Activated CD4-positive, alpha-beta T cell treated with anti-CD3 and anti-CD28 coated beads, Interleukin-2, amount 50 U/mL, for 4 hours (primary cell): ENCODE data around the gene MYEF2.

Experiments used
- DNase-seq, 2 experiments: peaks; one replicate each; pipeline ENCODE4 v3.0.0-alpha.2; 2020

Gene MYEF2

GRCh38 chr15:48143856-48144255 is 34.2 kb downstream of the MYEF2 start:
- no peak for DNase-seq

- DNase-seq: no peak
Measured at GRCh38 chr15:48132874-48133273, 45.2 kb downstream of the MYEF2 start.

- DNase-seq: no peak
Measured at GRCh38 chr15:48131324-48131723, 46.8 kb downstream of the MYEF2 start.

GRCh38 chr15:48126667-48127355 is 51.3 kb downstream of the MYEF2 start:
- no peak for DNase-seq

GRCh38 chr15:48121849-48122248 is 56.2 kb downstream of the MYEF2 start:
- DNase-seq: no peak

- DNase-seq: no peak
Measured at GRCh38 chr15:48120745-48121144, 57.4 kb downstream of the MYEF2 start, which contains the start of gene SLC24A5. Gene SLC24A5 (plus strand): TSS chr15:48120990. CDS start chr15:48121045, 55 bp downstream.

GRCh38 chr15:48119277-48119676 is 58.8 kb downstream of the MYEF2 start:
- DNase-seq: no peak

- DNase-seq: no peak
Measured at GRCh38 chr15:48112242-48112641, 65.9 kb downstream of the MYEF2 start.

GRCh38 chr15:48109856-48110531 is 68.1 kb downstream of the MYEF2 start:
- DNase-seq: no peak

- DNase-seq: no peak
Measured at GRCh38 chr15:48109212-48109611, 68.9 kb downstream of the MYEF2 start.

- no peak for DNase-seq
Measured at GRCh38 chr15:48105936-48106335, 72.2 kb downstream of the MYEF2 start.

GRCh38 chr15:48103647-48104046 is 74.4 kb downstream of the MYEF2 start:
- DNase-seq: no peak

GRCh38 chr15:48102167-48102566 is 75.9 kb downstream of the MYEF2 start:
- DNase-seq: no peak

GRCh38 chr15:48101376-48101961 is 76.6 kb downstream of the MYEF2 start:
- DNase-seq: no peak

- DNase-seq: no peak
Measured at GRCh38 chr15:48097264-48097663, 80.8 kb downstream of the MYEF2 start.

GRCh38 chr15:48096813-48097212 is 81.3 kb downstream of the MYEF2 start:
- DNase-seq: no peak

- no peak for DNase-seq
Measured at GRCh38 chr15:48096355-48096786, 81.7 kb downstream of the MYEF2 start.

- DNase-seq: no peak
Measured at GRCh38 chr15:48091522-48091921, 86.6 kb downstream of the MYEF2 start.

GRCh38 chr15:48090666-48091065 is 87.4 kb downstream of the MYEF2 start:
- DNase-seq: no peak

- no peak for DNase-seq
Measured at GRCh38 chr15:48090115-48090514, 88.0 kb downstream of the MYEF2 start.

- DNase-seq: no peak
Measured at GRCh38 chr15:48089702-48090101, 88.4 kb downstream of the MYEF2 start.

- no peak for DNase-seq
Measured at GRCh38 chr15:48087844-48088243, 90.3 kb downstream of the MYEF2 start.

GRCh38 chr15:48086576-48086975 is 91.5 kb downstream of the MYEF2 start:
- no peak for DNase-seq

- no peak for DNase-seq
Measured at GRCh38 chr15:48086133-48086532, 92.0 kb downstream of the MYEF2 start.
